Right renal pelvis (tissue), 4 donors: ENCODE results near the gene TGIF2. TPM values are rescaled to one million over a fixed set of nuclear protein-coding genes. Genes with fewer than 3 reads are reported as not detected.
A peak's percentile ranks its signal among the peaks of the same experiment; 100 is the strongest.
"Not testable (repeated sequence)": the region's sequence is repeated elsewhere in the genome, so short reads cannot be mapped to it uniquely, and the experiment has no call there.

Experiments used
- DNase-seq, 4 donors: peaks; one replicate each; pipeline ENCODE4 v3.0.0-alpha.2; 2013; ENCODE audit warnings: low read depth in 4 of 4, low spot score in 3 of 4, missing footprints in 1 of 4
- polyA plus RNA-seq, 4 donors: library from polyadenylated mRNA; unstranded; fragments of 120-200 nt; gene quantifications; one replicate each; pipeline ENCODE4 v1.2.1, GENCODE V29; 2013; ENCODE audit not compliant: insufficient read length in 4 of 4

TGIF2 gene
- polyA plus RNA-seq, 4 donors: 53.9 to 66.3 (median 63.0) TPM

- no peak for DNase-seq
Measured at GRCh38 chr20:36546111-36546736, 27.2 kb upstream of the TGIF2 start.

GRCh38 chr20:36547186-36548005 lies 26.0 kb upstream of the TGIF2 start:
- DNase-seq: no peak

- DNase-seq: no peak
Measured at GRCh38 chr20:36548006-36548315, 25.4 kb upstream of the TGIF2 start.

DNA sequence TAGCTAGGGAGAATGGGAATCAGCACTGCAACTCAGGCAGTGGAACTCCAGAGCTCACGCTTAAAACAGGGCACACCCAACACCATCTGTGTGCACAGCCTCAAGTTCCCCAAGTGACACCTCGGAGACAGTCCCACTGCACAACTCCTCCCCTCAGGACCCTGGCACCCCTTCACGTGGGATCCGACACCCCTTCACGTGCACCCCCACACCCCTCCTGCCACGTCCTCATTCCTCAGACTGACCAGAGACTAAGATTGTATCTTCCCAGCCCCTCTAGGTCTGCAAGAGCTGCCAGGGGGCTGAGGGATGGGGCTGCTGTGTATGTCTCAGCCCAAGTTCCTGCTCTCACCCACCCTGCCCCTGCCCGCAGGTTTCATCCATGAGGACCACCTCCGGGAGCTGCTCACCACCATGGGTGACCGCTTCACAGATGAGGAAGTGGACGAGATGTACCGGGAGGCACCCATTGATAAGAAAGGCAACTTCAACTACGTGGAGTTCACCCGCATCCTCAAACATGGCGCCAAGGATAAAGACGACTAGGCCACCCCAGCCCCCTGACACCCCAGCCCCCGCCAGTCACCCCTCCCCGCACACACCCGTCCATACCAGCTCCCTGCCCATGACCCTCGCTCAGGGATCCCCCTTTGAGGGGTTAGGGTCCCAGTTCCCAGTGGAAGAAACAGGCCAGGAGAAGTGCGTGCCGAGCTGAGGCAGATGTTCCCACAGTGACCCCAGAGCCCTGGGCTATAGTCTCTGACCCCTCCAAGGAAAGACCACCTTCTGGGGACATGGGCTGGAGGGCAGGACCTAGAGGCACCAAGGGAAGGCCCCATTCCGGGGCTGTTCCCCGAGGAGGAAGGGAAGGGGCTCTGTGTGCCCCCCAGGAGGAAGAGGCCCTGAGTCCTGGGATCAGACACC lies 24.4 kb upstream of the TGIF2 start:
- no peak for DNase-seq

GRCh38 chr20:36549628-36549941 lies 23.8 kb upstream of the TGIF2 start:
- no peak for DNase-seq

DNA sequence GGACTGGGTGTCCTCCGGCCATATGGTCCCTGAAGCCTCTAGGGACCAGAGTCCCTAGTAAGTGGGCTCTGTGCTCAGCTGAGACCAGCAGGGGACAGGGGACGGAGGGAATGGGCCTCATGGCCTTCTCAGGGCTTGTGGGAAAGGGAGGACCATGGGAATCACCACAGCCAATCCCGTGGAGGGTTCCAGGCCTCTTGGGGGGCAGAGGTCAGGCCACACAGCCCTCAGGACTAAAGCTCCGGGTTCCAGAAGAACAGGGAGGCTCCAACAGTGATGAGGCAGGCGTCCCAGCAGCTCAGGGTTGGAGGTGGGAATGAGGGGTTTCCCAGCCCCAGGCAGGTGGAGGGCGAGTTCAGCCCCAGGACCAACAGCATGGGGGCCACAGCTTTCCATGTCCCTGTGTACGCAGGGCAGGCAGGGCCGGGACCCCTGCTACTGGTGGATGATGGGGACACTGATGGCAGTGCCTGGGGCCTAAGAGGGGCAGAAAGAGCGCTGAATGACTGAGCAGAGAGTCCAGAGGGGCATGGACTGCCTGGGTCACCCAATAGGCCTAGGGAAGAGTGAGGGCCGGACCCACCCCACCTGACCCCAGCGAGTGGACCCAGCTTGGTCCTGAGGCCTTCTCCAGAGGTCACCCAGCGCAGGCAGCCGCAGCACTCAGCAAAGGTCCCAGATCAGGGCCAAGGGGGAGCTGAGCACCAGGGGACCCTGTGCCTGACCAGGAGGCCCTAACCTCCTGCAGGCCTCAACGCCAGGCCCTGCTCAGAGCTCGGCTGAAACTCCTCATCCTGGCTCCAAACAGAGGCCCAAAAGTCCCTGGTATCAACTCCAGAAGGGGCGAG lies 23.2 kb upstream of the TGIF2 start:
- DNase-seq: no peak

- DNase-seq: no peak
Measured at GRCh38 chr20:36550790-36551299, 22.6 kb upstream of the TGIF2 start.

GRCh38 chr20:36555248-36555647 lies 18.1 kb upstream of the TGIF2 start:
- DNase-seq: no peak

DNA sequence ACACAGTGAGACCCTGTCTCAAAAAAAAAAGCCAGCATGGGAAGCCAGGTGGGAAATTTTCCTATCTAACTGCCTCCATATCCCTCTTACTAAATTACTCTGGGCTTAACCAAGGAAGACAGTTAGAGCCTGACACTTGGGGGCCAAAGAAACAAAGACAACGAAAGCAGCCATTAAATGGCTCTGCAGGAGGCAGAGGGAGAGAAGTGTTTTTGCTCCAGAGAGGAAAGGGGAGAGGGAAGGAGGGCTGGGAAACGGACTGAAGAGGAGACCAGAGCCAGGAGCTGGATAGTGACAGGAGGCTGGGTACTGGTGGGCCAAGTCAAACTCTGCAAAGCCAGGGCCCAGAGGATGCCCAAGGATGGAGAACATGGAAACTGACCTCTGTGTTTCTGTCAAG lies 10.7 kb upstream of the TGIF2 start:
- DNase-seq: no peak

DNA sequence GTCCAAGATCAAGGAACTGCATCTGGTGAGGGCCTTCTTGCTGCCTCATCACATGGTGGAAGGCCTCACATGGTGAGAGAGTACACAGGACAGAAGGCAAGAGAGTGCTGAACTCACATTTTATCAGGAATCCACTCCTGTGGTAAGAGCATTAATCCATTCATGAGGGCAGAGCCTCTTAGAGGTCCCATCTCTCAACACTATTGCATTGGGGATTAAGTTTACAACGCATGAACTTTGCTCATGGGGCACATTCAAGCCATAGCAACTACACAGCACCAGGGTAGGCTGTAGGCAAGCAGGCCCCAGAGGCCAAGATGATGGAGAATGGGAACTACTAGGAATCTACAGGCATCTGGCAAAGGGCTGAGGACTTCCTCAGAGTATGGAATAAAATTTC lies 10.0 kb upstream of the TGIF2 start:
- DNase-seq: no peak

GRCh38 chr20:36564078-36564725 lies 9.2 kb upstream of the TGIF2 start:
- not testable (repeated sequence) for DNase-seq

DNA sequence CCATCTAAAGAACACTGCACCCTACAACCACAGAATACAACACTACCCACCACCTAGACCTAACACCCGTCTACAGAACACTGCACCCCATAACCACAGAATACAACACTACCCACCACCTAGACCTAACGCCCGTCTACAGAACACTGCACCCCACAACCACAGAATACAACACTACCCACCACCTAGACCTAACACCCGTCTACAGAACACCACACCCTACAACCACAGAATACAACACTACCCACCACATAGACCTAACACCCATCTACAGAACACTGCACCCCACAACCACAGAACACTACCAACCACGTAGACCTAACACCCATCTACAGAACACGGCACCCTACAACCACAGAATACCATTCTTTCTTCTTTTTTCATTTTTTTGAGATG lies 8.7 kb upstream of the TGIF2 start:
- not testable (repeated sequence) for DNase-seq

DNA sequence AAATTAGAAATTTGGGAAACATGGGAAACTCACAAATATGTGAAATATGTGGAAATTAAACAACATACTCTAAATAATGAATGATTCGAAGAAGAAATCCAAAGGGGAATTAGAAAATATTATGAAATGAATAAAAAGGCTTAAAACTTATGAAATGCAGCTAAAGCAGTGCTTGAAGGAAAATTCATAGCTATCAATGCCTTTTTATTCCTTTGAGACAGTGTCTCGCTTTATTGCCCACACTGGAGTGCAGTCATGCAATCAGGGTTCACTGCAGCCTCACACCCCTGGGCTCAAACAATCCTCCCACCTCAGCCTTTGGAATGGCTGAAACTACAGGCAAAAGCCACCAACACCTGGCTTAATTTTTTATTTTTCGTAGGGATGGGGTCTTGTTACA lies 7.9 kb upstream of the TGIF2 start:
- no peak for DNase-seq

DNA sequence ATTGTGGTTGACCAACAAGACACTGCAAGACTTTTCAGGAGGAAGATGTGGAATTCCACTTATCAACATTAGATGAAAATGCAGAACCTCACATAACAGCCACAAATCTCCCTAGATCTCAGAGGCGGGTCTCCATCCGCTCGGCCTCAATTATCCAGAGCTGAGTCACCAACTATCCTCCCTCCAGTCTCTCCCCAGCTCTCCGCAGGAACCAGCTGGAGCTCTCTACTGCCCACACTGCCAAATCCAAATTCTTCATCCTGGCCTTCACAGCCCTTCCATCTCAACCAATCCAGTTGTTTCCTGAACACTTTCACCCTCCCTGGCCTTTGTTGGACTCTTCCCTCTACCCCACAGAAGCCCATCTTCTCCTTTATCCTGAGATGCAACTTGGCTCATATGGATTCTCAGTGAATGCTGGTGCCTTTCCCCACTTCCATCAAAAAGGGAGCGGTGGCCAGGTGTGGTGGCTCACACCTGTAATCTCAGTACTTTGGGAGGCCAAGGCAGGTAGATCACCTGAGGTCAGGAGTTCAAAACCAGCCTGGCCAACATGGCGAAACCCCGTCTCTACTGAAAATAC lies 3.5 kb upstream of the TGIF2 start:
- DNase-seq: no peak

DNA sequence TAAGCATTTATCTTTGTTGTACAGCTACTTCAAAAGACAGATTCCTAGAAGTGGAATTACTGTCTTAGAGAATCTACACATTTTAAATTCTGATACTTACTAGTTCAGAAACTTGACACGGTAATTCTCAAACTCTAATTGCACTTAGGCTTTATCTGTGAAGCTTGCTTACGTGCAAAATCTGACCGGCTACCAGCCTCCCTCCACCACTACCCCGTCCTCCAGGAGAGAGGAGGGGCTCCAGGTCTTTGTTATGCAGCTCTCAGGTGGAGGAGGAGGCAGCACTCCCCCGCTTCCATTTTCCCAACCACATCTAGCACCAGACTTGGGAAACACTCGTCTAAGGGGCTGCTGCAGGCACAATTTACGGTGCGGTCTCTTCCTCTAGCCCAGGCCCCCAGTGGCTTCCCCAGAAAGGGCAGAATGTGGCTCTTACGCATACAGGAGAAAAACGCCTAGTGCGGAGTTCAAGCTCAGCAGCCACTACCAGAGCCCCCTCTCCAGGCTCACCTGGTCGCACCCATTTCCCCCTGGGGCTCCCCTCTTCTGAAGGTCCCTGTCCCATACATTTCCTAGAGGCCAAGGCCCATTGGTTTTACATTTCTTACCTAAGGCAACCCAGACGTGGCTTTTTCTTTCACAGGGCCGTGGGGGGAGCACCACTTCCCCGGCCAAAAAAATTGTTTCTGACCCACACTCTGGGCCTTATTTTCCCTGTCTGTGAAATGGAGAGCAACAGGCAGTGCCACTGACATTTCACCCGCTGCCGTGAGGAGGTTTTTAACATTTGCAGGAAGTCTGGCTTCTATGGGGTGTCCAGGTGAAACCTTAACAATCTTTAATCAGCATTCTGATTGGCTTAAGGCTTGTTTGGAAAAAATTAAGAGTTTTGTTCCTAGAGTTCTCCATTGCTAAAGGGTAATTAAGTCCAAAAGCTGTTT lies 1.6 kb upstream of the TGIF2 start:
- DNase-seq: peak in 3 of 4 donors; percentile 42 to 55 (median 52)

GRCh38 chr20:36572701-36573102 lies 695 bp upstream of the TGIF2 start:
- peak in 1 of 4 donors; percentile 20 for DNase-seq

- DNase-seq: peak in 1 of 4 donors; percentile 44
Measured at GRCh38 chr20:36573798-36574365, 485 bp downstream of the TGIF2 start.
